Measurements from ENCODE around the gene HSD11B2. TPM values are rescaled to one million over a fixed set of nuclear protein-coding genes. Genes with fewer than 3 reads are reported as not detected.

The HSD11B2 gene
- total RNA-seq, 1 experiment from 2014 or later = 10.2 TPM

DNA sequence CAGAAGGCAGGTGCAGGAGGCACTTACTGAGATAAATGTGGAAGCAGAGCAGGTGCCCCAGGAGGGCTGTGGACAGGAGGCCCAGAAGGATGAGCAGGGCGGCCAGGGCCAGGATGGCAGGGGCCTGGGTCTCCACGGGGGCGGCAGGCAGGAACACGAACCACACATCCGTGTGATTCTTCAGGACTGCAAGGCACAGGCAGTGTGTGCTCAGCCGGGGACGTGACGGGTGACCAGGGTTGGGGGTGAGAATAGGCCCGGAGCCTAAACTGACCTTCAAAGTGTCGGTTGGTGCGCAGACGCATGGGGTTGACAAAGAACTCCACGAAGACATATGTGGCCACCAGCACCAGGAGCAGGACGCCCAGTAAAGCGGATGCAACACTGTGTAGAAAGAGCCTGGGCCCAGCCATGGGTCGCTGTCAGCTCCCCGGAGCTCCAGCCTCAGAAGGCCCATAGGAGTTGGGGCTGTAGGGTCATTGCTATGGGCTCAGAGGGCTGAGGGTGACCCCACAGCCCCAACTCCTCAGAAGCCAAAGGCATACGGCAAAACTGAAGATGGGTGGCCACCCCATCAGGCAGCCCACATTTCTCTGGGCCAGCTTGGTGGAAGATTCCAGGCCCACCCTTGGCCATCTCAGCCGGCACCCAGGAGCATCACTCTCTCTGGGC is 32.2 kb upstream of the HSD11B2 start:
- Mint-ChIP-seq H3K27ac (ENCODE audit: unreplicated experiment) (no peak overlapping the region), H3K36me3 (ENCODE audit: insufficient read depth, unreplicated experiment) (peaks cover 49% of the 10 kb centered on the region), H3K9me3 (ENCODE audit: low read depth, unreplicated experiment) (no peaks in the 10 kb centered on the region), H3K27me3 (ENCODE audit: unreplicated experiment) (no peaks in the 10 kb centered on the region), H3K4me1 (ENCODE audit: low read depth, unreplicated experiment) (peaks cover 35% of the 10 kb centered on the region), H3K4me3 (ENCODE audit: low read depth, unreplicated experiment) (no peak overlapping the region)
- intact Hi-C loops (cut with micrococcal nuclease; ENCODE audit: unreplicated experiment) = loop anchor here (1.0 to 5.0 kb wide), 3 partner anchors 36 to 136 kb away; no protein-coding TSS in a partner anchor
- DNase-seq = no peak
- no TSS peak for BruUV-seq (replicated peaks)
- TF ChIP-seq, protein P1, sequence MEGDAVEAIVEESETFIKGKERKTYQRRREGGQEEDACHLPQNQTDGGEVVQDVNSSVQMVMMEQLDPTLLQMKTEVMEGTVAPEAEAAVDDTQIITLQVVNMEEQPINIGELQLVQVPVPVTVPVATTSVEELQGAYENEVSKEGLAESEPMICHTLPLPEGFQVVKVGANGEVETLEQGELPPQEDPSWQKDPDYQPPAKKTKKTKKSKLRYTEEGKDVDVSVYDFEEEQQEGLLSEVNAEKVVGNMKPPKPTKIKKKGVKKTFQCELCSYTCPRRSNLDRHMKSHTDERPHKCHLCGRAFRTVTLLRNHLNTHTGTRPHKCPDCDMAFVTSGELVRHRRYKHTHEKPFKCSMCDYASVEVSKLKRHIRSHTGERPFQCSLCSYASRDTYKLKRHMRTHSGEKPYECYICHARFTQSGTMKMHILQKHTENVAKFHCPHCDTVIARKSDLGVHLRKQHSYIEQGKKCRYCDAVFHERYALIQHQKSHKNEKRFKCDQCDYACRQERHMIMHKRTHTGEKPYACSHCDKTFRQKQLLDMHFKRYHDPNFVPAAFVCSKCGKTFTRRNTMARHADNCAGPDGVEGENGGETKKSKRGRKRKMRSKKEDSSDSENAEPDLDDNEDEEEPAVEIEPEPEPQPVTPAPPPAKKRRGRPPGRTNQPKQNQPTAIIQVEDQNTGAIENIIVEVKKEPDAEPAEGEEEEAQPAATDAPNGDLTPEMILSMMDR (IDR thresholded peaks at IDR 0.05; ENCODE audit: unreplicated experiment) = no peak
- CTCF ChIA-PET = interaction anchor here (0.6 to 1.8 kb wide), 5 partner anchors 18 to 138 kb away, joined by 3 to 28 read pairs (median 3); partner anchors contain the start of genes KCTD19, LRRC36 and ZDHHC1

DNA sequence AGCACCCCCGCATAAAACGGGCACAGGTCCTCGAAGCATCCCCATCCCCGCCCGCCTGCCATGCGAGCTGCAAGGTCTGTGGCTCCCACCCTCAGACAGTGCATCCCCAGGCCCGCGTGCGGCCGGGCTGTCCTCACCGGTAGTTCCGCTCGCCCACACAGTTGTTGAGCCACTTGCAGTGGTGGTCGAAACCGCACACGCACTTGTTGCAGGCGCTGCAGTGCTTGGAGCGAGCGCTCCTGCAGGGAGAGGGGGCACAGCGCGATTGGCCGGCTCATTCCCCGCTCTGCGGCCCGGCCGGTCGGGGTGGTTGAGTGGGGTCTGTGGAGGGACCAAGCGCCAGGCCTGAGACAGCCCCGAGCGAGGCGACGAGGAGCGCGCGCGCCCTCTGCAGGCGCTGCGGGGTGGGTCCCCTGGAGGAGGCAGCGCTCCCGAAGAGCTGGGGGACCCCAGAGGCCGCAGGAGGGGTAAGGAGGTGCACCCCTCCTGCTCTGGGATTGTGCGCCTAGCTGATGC is 31.6 kb upstream of the HSD11B2 start:
- H3K27me3 Mint-ChIP-seq (ENCODE audit: unreplicated experiment) = no peaks in the 10 kb centered on the region
- DNase-seq = peak; percentile 83
- CTCF ChIA-PET = interaction anchor here (0.5 to 1.8 kb wide), 19 partner anchors 17 to 163 kb away, joined by 3 to 28 read pairs (median 3); partner anchors contain the start of genes CTCF, KCTD19, LRRC36 and SLC9A5
- H3K9me3 Mint-ChIP-seq (ENCODE audit: low read depth, unreplicated experiment) = no peaks in the 10 kb centered on the region
- intact Hi-C loops (cut with micrococcal nuclease; ENCODE audit: unreplicated experiment) = loop anchor here (1.0 to 5.0 kb wide), 3 partner anchors 37 to 137 kb away; no protein-coding TSS in a partner anchor
- H3K27ac Mint-ChIP-seq (ENCODE audit: unreplicated experiment) = no peak overlapping the region
- H3K4me1 Mint-ChIP-seq (ENCODE audit: low read depth, unreplicated experiment) = peaks cover 35% of the 10 kb centered on the region
- BruUV-seq (replicated peaks) = no TSS peak
- TF ChIP-seq, protein P1 (IDR thresholded peaks at IDR 0.05; ENCODE audit: unreplicated experiment) = peak; percentile 94
- H3K36me3 Mint-ChIP-seq (ENCODE audit: insufficient read depth, unreplicated experiment) = peaks cover 49% of the 10 kb centered on the region
- H3K4me3 Mint-ChIP-seq (ENCODE audit: low read depth, unreplicated experiment) = no peak overlapping the region

DNA sequence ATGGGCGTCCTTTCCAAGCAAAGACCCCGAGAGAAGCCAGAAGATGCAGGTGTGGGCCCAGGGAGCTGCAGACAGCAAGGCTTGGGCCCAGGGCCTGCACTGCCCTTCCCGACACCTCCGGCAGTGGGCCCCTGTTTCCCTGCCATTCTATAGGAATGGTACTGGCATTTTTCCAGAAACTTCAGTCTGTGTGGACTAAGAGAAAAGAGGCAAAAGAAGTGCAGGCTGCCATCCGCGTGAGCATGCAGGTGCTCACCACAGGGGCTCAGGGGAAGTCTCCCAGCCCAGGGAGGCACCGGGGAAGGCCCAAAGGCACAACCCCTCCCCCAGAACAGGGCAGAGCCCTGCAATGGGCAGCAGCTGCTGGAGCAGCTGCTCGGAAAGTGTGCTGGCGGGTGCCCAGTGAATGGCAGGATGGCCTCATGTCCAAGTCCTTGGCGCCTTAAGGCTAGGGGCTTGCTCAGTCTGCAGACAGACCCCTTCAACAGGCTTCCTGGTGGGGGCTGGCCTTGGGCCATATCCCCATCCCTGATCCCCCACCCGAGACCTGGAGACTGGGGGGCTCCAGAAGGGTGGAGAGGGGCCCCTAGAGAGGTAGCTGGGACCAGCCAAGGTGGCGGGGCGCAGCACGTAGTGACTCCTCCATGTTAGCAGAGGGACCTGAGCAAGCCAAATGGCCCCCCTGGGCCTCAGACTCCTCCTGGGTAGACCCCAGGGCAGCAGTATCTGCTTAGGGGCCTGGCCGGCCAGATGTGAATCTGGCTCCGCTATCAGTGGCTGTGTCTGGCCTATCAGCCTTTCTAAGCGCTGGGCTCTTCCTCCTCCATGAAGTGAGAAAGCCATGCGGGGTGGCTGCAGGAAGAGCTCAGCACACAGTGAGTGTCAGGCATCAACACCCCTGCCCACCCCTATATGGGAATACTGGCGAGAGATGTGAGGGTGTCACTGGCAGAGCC is 30.9 kb upstream of the HSD11B2 start:
- no TSS peak for BruUV-seq (replicated peaks)
- Mint-ChIP-seq H3K27me3 (ENCODE audit: unreplicated experiment) (no peaks in the 10 kb centered on the region), H3K4me3 (ENCODE audit: low read depth, unreplicated experiment) (no peak overlapping the region), H3K27ac (ENCODE audit: unreplicated experiment) (no peak overlapping the region), H3K4me1 (ENCODE audit: low read depth, unreplicated experiment) (peaks cover 40% of the 10 kb centered on the region), H3K36me3 (ENCODE audit: insufficient read depth, unreplicated experiment) (peaks cover 51% of the 10 kb centered on the region), H3K9me3 (ENCODE audit: low read depth, unreplicated experiment) (no peaks in the 10 kb centered on the region)
- DNase-seq = no peak
- TF ChIP-seq, protein P1 (IDR thresholded peaks at IDR 0.05; ENCODE audit: unreplicated experiment) = no peak
- intact Hi-C loops (cut with micrococcal nuclease; ENCODE audit: unreplicated experiment) = loop anchor here (1.0 to 5.0 kb wide), 3 partner anchors 38 to 138 kb away; no protein-coding TSS in a partner anchor
- CTCF ChIA-PET = interaction anchor here (0.5 to 1.8 kb wide), 18 partner anchors 17 to 162 kb away, joined by 3 to 28 read pairs (median 4); partner anchors contain the start of genes CTCF, KCTD19, LRRC36 and SLC9A5

DNA sequence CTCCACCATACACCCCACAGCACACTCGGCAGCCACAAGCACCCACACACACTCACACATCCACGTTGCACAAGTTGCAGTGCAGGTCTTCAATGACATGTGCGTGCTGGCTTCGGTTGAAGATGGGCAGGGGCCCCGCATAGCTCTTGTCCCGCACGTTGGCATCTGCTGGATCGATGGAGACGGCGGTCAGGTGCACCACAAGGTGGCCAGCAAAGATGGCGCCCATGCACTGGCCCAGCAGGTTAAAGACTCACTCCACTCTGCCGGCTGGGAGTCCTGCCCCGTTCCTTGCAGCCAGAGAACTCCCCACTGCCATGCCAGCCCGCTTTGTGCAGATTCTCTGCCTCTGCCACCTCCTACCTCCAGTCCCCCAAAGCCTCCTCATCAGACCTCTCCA is 30.0 kb upstream of the HSD11B2 start:
- TF ChIP-seq, protein P1 (IDR thresholded peaks at IDR 0.05; ENCODE audit: unreplicated experiment) = no peak
- no peak for DNase-seq
- no peak overlapping the region for H3K27ac Mint-ChIP-seq (ENCODE audit: unreplicated experiment)
- peaks cover 40% of the 10 kb centered on the region for H3K4me1 Mint-ChIP-seq (ENCODE audit: low read depth, unreplicated experiment)
- H3K4me3 Mint-ChIP-seq (ENCODE audit: low read depth, unreplicated experiment) = no peak overlapping the region
- no TSS peak for BruUV-seq (replicated peaks)
- no peaks in the 10 kb centered on the region for H3K9me3 Mint-ChIP-seq (ENCODE audit: low read depth, unreplicated experiment)
- CTCF ChIA-PET = no interaction called here
- peaks cover 54% of the 10 kb centered on the region for H3K36me3 Mint-ChIP-seq (ENCODE audit: insufficient read depth, unreplicated experiment)
- no peaks in the 10 kb centered on the region for H3K27me3 Mint-ChIP-seq (ENCODE audit: unreplicated experiment)
- intact Hi-C loops (cut with micrococcal nuclease; ENCODE audit: unreplicated experiment) = no loop called here

Data from Calu3 (cell line).